Stimulated activated naive CD8-positive, alpha-beta T cell treated with anti-CD3 and anti-CD28 coated beads, Interleukin-15, amount 100 ng/mL, for 72 hours (primary cell): ENCODE data around the gene RIPOR2.
A peak's percentile ranks its signal among the peaks of the same experiment; 100 is the strongest.

Experiments
- ATAC-seq: fragments of 150-1000 bp; cut with Tn5 transposase; 2 replicates; pipeline ENCODE4 v1.10.0; 2021; ENCODE audit warnings: mild to moderate bottlenecking, moderate library complexity
- DNase-seq, 2 donors: peaks; one replicate each; pipeline ENCODE4 v3.0.0; 2021 to 2022
- H3K27ac Mint-ChIP-seq, 2 donors: one replicate each; pipeline ENCODE4 v1.8.0; 2022; ENCODE audit warnings: mild to moderate bottlenecking in 2 of 2, mixed read lengths in 2 of 2, moderate library complexity in 2 of 2
- H3K27me3 Mint-ChIP-seq: one replicate; pipeline ENCODE4 v1.8.0; 2022; ENCODE audit warnings: mixed read lengths
- H3K4me1 Mint-ChIP-seq: one replicate; pipeline ENCODE4 v1.8.0; 2022; ENCODE audit warnings: mild to moderate bottlenecking, mixed read lengths
- H3K4me3 Mint-ChIP-seq, 2 donors: one replicate each; pipeline ENCODE4 v1.8.0; 2022; ENCODE audit warnings: mild to moderate bottlenecking in 2 of 2, mixed read lengths in 2 of 2, moderate library complexity in 1 of 2
- H3K9me3 Mint-ChIP-seq, 2 donors: one replicate each; pipeline ENCODE4 v1.8.0; 2022; ENCODE audit warnings: mixed read lengths in 2 of 2

The RIPOR2 gene

DNA sequence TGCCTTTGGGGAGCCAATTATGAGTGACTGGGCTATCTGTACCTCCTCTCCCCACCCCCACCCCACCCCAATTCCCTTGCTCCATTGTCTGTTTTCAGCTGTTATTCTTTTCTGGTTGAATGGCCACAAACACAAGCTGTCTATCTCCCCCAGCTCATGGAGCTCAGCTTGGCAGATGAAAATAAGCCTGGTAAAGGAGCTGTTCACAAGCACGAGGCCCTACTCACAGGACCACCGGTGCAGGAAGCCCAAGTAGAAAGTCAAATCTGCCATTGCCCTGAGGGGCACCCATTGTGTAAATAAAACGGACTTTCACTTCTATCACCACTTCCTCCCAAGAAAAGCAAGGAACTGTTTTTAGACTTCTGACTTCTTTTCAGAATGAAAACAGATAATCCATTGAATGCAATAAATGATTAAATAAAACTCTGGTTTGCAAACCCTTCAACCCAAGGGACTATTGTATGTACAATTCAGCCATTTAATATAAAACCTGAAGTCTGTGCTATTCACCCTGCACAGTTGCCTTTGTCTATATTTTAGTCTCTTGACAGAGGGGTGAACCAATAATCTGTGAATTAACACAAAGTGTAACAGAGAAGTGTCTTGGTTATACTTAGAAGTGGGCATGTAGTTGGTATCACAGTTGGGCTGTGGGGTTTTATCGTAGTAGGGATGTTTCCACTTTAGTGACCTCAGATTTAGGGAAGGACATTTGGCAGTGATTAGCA, 27.7 kb downstream of the RIPOR2 start:
- DNase-seq = no peak
- peaks cover 91% of the 10 kb centered on the region for H3K4me1 Mint-ChIP-seq
- peaks cover 0 to 8% of the 10 kb centered on the region in 2 donors for H3K9me3 Mint-ChIP-seq
- peak overlapping the region; percentile 78 to 92 for H3K27ac Mint-ChIP-seq
- ATAC-seq = no peak
- H3K4me3 Mint-ChIP-seq = peak overlapping the region; percentile 88 to 89
- H3K27me3 Mint-ChIP-seq = no peaks in the 10 kb centered on the region

GRCh38 chr6:24906314-24906713, 29.4 kb downstream of the RIPOR2 start:
- H3K4me1 Mint-ChIP-seq = peaks cover 91% of the 10 kb centered on the region
- no peak for ATAC-seq
- H3K4me3 Mint-ChIP-seq = peak overlapping the region in 1 of 2 donors; percentile 14
- no peak for DNase-seq
- H3K27ac Mint-ChIP-seq = peak overlapping the region in 1 of 2 donors; percentile 49
- H3K27me3 Mint-ChIP-seq = no peaks in the 10 kb centered on the region
- H3K9me3 Mint-ChIP-seq = peaks cover 0 to 8% of the 10 kb centered on the region in 2 donors

GRCh38 chr6:24905483-24905882, 30.3 kb downstream of the RIPOR2 start:
- Mint-ChIP-seq H3K27ac (no peak overlapping the region), H3K9me3 (peaks cover 0 to 8% of the 10 kb centered on the region in 2 donors), H3K4me3 (no peak overlapping the region), H3K4me1 (peaks cover 99% of the 10 kb centered on the region), H3K27me3 (no peaks in the 10 kb centered on the region)
- ATAC-seq (no peak), DNase-seq (no peak)

DNA sequence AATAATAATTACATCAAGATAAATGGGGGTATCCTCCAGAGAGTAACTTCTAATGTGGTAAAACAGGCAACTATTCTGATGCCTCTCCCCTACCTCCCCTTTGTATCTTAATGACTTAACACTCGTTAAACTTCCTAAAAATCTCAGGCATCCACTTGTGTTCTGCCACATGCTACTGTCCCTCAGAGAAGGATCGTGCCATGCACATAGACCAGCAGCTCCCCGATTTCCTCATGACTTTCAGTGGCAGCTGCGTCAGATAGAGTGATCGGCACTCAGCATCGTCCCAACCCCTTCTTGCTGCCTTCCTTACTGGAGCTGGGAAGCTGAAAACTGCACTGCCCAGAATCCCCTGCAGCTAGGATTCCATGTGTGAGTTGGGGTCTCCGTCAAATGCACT, 32.1 kb downstream of the RIPOR2 start:
- ATAC-seq = no peak
- peaks cover 97% of the 10 kb centered on the region for H3K4me1 Mint-ChIP-seq
- H3K27me3 Mint-ChIP-seq = no peaks in the 10 kb centered on the region
- H3K27ac Mint-ChIP-seq = no peak overlapping the region
- DNase-seq = no peak
- H3K9me3 Mint-ChIP-seq = peaks cover 0 to 8% of the 10 kb centered on the region in 2 donors
- H3K4me3 Mint-ChIP-seq = no peak overlapping the region

GRCh38 chr6:24902782-24903181, 33.0 kb downstream of the RIPOR2 start:
- ATAC-seq = no peak
- no peak for DNase-seq
- no peaks in the 10 kb centered on the region for H3K27me3 Mint-ChIP-seq
- peak overlapping the region; percentile 83 to 88 for H3K27ac Mint-ChIP-seq
- H3K9me3 Mint-ChIP-seq = peaks cover 0 to 8% of the 10 kb centered on the region in 2 donors
- peak overlapping the region; percentile 69 to 70 for H3K4me3 Mint-ChIP-seq
- peaks cover 97% of the 10 kb centered on the region for H3K4me1 Mint-ChIP-seq

- peaks cover 97% of the 10 kb centered on the region for H3K4me1 Mint-ChIP-seq
- DNase-seq (no peak), ATAC-seq (no peak)
- peak overlapping the region; percentile 71 to 91 for H3K27ac Mint-ChIP-seq
- H3K4me3 Mint-ChIP-seq = peak overlapping the region; percentile 69 to 74
- no peaks in the 10 kb centered on the region for H3K27me3 Mint-ChIP-seq
- H3K9me3 Mint-ChIP-seq = peaks cover 0 to 8% of the 10 kb centered on the region in 2 donors
Observed at GRCh38 chr6:24901698-24902328, 33.9 kb downstream of the RIPOR2 start.

GRCh38 chr6:24900917-24901697, 34.7 kb downstream of the RIPOR2 start:
- DNase-seq (no peak), ATAC-seq (no peak)
- Mint-ChIP-seq H3K27me3 (no peaks in the 10 kb centered on the region), H3K9me3 (peaks cover 0 to 8% of the 10 kb centered on the region in 2 donors), H3K4me1 (peaks cover 97% of the 10 kb centered on the region), H3K4me3 (peak overlapping the region; percentile 69 to 74), H3K27ac (peak overlapping the region; percentile 91 to 93)

DNA sequence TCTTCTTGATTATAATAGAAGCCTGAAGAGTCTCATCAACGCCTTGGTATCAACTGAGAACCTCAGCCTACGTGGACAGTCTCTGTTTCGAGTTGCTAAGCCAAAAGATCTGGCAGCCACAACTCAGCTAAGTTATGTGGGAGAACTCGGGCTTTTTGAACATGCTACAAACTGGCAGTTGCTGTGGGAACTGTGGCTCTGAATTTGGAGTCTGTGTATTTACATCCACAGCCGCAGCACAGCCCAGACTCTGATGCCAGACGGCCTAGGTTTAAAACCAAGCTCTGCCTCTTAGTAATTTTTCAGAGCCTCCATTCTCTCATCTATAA, 35.8 kb downstream of the RIPOR2 start:
- H3K4me3 Mint-ChIP-seq = peak overlapping the region; percentile 67 to 68
- ATAC-seq (peak; percentile 94), DNase-seq (peak; percentile 50 to 79)
- no peaks in the 10 kb centered on the region for H3K27me3 Mint-ChIP-seq
- H3K9me3 Mint-ChIP-seq = peaks cover 0 to 8% of the 10 kb centered on the region in 2 donors
- peaks cover 97% of the 10 kb centered on the region for H3K4me1 Mint-ChIP-seq
- H3K27ac Mint-ChIP-seq = peak overlapping the region; percentile 27 to 75

DNA sequence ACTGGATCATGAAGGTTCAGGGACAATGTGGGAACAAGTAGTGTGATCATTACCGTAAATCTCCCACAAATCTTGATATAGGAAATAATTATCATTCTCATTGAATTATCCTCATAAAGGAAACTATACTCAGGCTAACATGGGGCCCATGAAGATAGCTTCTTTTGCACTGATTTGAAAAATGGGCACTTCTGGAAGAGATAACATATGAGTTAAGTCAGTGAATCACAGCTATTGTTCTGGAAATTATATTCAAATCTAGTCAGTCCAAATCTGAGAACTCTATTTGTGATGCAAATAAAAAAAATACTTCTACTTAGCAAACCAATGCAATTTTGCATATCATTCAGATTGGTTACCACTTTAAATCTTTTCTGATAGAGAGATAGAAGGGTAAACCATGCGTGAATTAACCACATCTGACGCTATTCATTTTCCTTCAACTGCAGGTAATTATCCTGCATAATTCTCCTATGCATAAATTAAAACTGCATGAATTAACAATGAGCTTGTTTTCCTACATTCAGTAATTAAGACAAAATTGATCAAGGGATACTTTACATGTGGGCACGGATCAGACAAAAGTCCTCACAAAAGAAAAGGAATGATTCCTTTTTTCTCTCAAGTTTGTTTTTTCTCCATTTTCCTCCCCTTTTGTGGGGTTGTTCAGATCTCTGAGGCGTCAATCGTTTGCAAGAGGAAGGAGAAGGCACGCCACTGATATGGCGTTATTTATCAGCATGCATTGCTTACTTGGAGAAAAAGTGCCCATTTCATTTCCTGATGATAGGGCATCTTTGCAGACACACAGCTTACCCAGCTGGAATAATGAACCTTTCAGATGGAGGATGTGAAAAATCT, 36.4 kb downstream of the RIPOR2 start:
- no peak for DNase-seq
- Mint-ChIP-seq H3K9me3 (peaks cover 0 to 8% of the 10 kb centered on the region in 2 donors), H3K4me3 (peak overlapping the region; percentile 67 to 68), H3K27ac (peak overlapping the region; percentile 44 to 75), H3K27me3 (no peaks in the 10 kb centered on the region), H3K4me1 (peaks cover 97% of the 10 kb centered on the region)
- ATAC-seq = peak; percentile 47

DNA sequence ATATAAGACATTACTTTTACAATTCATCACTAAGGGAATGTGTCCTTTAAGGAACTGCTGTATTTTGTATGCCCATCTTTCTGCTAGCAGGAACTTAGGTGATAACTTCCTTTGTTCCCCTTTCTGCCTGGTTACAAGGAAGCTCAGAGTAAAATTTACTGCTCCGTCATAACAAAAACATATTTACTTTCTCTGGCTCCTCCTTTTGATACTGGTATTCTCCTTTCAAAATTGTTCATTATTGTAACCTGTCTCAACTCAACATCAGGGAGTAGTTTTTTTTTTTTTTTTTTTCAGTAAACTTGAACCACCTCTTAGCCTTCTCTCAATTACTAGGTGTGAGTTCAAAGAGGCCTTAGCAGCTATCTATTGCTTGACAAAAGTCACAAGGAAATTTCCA, 37.1 kb downstream of the RIPOR2 start:
- DNase-seq (no peak), ATAC-seq (peak; percentile 11)
- Mint-ChIP-seq H3K4me3 (peak overlapping the region; percentile 67 to 68), H3K27ac (peak overlapping the region in 1 of 2 donors; percentile 75), H3K4me1 (peaks cover 97% of the 10 kb centered on the region), H3K27me3 (no peaks in the 10 kb centered on the region), H3K9me3 (peaks cover 0 to 1% of the 10 kb centered on the region in 2 donors)

GRCh38 chr6:24897186-24897585, 38.6 kb downstream of the RIPOR2 start:
- no peak for DNase-seq
- ATAC-seq = no peak
- peaks cover 97% of the 10 kb centered on the region for H3K4me1 Mint-ChIP-seq
- no peaks in the 10 kb centered on the region for H3K27me3 Mint-ChIP-seq
- no peak overlapping the region for H3K27ac Mint-ChIP-seq
- no peaks in the 10 kb centered on the region for H3K9me3 Mint-ChIP-seq
- no peak overlapping the region for H3K4me3 Mint-ChIP-seq

- ATAC-seq (peak; percentile 55), DNase-seq (no peak)
- peak overlapping the region; percentile 51 to 60 for H3K4me3 Mint-ChIP-seq
Observed at GRCh38 chr6:24893342-24893850, 42.4 kb downstream of the RIPOR2 start.

DNA sequence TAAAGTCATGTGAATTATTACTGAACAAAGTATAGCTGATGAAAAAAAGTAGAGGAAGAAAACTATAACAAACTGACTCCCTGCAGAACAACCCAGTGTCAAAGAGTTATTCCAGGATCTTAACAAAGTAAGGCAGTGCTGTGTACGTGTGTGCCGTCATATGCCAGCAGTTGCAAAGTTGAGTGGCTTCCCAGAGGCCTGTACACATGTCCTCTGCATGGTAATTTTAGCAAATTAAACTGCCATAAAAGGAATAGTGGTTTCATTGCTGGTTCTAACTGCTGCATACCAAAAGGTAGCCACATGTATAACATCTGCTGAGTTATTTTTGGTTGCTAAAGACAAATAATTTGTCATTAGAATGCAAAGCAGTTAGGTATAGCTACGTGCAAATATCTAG, 44.8 kb downstream of the RIPOR2 start:
- peaks cover 96% of the 10 kb centered on the region for H3K4me1 Mint-ChIP-seq
- no peaks in the 10 kb centered on the region for H3K27me3 Mint-ChIP-seq
- no peaks in the 10 kb centered on the region for H3K9me3 Mint-ChIP-seq
- DNase-seq (no peak), ATAC-seq (peak; percentile 57)
- peak overlapping the region; percentile 65 to 79 for H3K4me3 Mint-ChIP-seq
- H3K27ac Mint-ChIP-seq = peak overlapping the region; percentile 54 to 97

More at GRCh38 chr6:24893342-24893850, 42.4 kb downstream of the RIPOR2 start:
- H3K4me1 Mint-ChIP-seq = peaks cover 96% of the 10 kb centered on the region
- H3K27me3 Mint-ChIP-seq = no peaks in the 10 kb centered on the region
- H3K27ac Mint-ChIP-seq = peak overlapping the region; percentile 27 to 83
- no peaks in the 10 kb centered on the region for H3K9me3 Mint-ChIP-seq

DNA sequence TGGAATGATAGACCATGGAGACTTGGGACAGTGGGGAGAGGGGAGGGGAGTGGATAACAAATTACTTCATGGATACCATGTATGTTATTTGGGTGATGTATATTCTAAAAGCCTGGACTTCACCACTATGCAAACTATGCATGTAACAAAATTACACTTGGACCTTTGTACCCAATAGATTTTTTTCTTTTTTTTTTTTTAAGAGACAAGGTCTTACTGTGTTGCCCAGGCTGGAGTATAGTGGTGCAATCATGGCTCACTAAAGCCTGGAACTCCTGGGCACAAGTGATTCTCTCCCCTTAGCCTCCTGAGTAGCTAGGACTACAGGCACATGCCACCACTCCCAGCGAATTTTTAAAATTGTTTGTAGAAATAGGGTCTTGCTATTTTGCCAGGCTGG, 45.3 kb downstream of the RIPOR2 start:
- no peaks in the 10 kb centered on the region for H3K9me3 Mint-ChIP-seq
- H3K27me3 Mint-ChIP-seq = no peaks in the 10 kb centered on the region
- H3K4me1 Mint-ChIP-seq = peaks cover 96% of the 10 kb centered on the region
- DNase-seq (no peak), ATAC-seq (no peak)
- peak overlapping the region; percentile 65 to 79 for H3K4me3 Mint-ChIP-seq
- peak overlapping the region; percentile 54 to 97 for H3K27ac Mint-ChIP-seq
